Stimulated activated CD4-positive, alpha-beta T cell treated with anti-CD3 and anti-CD28 coated beads, Interleukin-12 subunit alpha, Interleukin-12 subunit beta, amount 100 ng/mL, for 24 hours (primary cell): ENCODE measurements around the gene PGAM2.

Experiments used
- DNase-seq, 2 experiments: peaks; one replicate each; pipeline ENCODE4 v3.0.0-alpha.2; 2020; ENCODE audit warnings: low read depth in 2 of 2

PGAM2 gene

DNA sequence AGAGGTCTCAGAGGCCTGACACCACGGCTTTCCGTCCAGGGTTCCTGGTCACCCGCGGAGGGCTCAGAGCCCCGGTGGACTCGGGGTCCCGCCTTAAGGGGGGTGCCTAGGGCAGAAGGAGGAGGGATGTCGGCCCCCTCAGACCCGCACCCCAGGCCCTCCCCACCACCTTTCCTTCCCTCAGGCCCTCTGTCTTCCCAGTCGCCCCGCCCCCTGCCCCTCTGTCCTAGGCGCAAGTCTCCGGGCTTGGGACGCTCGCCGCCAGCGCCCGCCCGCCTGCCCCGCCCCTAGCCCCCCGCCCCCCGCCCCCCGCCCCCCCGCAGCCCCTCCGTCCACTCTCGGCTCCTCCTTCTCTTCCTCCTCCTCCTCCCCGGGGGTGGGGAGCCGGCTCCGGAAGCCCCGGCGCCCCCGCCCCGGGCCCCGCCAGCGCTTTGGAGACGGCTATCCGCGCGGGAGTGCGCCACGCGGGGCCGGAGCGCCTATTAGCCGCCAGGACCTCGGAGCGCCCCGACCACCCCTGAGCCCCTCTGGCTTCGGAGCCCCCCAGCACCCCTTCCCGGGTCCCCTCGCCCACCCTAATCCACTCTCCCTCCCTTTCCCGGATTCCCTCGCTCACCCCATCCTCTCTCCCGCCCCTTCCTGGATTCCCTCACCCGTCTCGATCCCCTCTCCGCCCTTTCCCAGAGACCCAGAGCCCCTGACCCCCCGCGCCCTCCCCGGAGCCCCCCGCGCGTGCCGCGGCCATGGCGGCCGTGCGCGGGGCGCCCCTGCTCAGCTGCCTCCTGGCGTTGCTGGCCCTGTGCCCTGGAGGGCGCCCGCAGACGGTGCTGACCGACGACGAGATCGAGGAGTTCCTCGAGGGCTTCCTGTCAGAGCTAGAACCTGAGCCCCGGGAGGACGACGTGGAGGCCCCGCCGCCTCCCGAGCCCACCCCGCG lies 38.8 kb upstream of the PGAM2 start, which contains the start of gene AEBP1:
Gene AEBP1 (plus strand): TSS at position 423 of the 937 bp plus-strand sequence. CDS start 321 bp downstream, at position 744.
- no peak for DNase-seq

DNA sequence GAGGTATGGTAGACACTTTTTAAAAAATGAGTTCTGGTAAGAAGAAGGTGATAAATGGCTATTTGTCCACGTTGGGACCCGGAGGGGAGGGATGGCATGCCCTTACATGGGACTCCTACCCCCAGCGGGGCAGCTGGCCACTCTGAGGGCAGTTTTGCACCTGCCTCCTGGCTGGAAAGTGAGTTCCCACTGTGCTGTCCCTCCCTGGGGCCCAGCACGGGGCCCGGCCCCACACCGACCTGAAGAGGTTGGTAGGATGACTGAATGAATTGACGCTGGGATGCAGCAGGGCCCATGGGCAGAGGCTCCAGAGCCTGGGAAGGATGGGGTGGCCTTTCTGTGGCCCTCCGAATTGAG lies 38.2 kb upstream of the PGAM2 start:
- DNase-seq = no peak

DNA sequence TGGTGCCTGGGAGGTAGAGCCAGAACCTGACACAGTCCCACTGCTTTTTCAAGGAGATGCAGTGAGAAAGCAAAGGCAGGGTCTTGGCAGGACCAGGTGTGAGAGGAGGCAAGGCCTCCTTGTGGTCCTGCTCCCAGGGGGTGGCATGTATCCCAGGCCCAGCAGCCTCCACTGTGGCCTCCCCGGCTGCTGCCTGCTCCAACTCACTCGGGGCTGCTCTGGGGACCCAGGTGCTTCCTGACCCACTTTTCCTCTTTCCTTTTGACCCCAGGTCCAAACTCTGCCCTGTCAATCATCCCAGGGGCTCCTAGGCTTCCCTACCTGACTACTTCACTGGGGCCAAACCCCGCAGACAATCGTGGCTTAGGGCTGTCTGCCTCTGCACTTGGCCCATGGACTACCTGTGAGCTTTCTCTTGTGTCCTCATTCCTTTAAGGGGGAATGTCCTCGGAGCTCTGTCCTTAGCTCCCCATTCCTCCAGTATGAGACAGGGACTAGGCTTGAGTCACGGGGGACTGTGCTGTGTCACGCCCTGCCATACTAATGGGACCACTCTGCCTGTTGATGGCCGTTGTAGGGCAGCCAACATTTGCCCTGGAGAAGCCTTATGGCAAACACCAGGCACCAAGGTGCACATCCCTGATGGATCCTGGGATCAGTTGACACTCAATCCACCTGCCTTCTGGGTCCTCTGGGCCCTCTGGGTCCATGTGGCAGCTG lies 37.6 kb upstream of the PGAM2 start:
- DNase-seq = no peak

DNA sequence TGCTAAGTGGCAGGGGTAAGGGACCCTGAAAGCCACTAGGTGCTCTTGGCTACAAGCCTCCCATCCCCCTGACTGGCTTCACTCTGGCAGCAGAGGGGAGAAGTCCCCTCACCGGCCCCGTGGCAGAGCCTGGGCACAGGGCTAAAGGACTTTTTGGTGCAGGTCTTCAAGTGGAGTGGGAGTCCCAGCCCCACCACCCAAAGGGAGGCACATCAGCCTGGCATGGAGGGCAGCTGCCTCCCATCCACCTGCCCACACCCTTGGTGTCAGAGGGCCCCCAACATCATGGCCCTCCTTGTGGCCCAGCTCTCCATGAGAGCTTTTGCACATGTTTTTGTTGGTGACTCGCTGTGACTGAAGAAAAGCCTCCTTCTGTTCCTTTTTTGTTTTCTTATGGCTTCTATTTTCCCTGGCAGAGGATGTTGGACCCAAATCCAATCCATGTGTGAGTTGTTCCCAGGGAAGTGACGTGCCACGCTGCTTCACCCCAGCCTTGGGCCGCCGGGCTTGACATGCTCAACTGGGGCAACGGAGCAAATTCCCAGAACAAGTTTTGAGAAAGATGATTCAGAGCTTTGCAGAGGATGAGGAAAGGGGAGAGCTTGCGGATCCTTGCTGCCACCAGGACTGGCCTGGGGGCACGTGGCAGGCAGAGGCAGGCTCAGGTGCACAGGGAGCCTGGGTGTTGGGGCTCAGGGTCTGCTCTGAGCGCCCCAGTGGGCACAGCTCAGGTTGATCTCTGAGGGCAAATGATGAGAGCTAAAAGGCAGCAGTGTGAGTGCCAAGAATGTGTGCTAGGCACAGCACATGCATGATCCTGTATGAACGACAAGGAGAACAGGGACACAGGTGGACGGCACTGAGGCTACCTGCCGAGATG lies 36.8 kb upstream of the PGAM2 start:
- no peak for DNase-seq

DNA sequence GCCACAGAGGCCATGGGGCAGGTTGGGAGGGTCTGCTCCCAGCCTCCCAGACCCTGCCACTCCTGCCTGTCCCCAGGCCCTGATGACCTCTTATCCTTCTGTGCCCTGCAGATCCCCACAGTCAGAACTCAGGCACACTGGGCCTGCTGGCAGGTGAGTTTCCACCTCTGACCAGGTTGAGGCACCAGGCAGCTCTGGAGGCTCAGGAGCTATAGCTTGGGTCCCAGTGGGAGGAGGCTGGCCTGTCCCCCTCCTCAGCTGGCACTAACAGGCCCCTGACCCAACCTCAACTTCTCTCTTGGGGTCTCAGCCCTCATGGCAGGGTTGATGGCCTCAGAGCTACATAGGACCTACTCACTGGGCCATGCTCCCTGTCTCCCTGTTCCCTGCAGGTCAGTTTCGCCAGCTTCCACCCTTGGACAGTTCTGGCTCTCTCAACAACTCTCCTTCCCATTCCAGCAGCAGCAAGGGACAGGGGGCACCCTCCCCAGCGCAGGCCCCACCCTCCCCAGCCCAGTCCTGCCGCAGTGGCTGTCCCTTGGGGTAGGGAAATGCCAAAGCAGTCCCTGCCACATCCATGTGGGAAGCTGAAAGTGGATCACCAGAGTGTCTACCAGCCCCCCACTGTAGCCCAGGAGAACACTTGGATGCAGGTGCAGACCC lies 36.1 kb upstream of the PGAM2 start:
- DNase-seq = no peak

DNA sequence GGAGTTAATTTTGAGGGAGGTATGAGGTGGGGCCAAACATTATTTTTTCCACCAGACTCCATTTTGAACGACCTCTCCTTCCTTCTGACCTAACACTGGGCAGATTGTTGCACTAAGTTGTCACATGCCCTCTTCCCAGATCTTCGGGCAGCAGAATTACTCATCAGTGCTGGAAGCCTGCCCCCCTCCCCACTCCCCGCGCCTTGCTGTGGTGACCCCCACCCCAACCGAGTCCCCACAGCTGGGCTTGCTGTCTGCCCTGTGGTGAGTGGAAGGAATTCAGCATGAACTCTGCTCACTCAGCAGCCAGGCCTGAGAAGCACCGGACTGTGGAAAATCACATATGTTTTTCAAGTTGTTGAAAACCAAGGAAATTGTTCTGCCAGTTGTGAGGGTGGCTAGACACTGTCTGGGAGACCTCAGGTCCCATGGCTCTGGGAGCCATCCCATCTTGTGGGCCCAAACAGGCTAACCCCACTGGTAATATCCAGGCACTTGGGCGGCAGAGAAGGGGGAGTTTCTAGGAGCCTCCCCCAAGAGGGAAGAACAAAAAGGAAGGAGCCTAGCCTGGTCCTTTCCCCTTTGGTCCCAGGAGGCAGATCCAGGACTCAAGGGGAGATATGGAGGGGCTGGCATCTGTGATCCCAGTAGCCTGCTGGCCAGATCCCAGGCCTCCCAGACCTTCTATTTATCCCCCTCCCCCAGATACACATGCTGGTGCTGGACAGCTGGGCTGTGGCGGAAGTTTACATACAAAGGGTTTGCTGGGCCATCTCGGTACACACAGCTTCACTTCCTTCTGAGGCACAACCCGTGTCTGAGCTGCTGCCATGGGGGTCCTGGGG lies 35.3 kb upstream of the PGAM2 start:
- DNase-seq = no peak

DNA sequence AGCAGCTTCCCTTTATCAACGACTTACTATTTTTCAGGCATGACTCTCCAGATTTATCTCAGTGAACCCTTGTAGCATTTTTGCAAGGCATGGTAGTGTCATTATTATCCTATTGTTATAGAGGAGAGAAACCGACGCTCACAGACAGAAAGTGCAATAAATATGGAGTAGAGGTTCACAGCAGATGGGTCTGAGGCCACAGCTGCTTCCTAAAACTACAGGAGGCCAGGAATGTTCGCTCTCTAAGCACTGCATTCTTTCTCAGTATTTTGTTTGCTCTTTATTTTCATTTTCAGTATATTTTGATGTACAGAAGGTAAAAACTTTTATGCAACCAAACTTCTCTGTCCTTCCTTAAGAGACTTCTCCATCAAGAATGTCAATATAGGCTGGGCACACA lies 34.3 kb upstream of the PGAM2 start:
- DNase-seq = no peak

DNA sequence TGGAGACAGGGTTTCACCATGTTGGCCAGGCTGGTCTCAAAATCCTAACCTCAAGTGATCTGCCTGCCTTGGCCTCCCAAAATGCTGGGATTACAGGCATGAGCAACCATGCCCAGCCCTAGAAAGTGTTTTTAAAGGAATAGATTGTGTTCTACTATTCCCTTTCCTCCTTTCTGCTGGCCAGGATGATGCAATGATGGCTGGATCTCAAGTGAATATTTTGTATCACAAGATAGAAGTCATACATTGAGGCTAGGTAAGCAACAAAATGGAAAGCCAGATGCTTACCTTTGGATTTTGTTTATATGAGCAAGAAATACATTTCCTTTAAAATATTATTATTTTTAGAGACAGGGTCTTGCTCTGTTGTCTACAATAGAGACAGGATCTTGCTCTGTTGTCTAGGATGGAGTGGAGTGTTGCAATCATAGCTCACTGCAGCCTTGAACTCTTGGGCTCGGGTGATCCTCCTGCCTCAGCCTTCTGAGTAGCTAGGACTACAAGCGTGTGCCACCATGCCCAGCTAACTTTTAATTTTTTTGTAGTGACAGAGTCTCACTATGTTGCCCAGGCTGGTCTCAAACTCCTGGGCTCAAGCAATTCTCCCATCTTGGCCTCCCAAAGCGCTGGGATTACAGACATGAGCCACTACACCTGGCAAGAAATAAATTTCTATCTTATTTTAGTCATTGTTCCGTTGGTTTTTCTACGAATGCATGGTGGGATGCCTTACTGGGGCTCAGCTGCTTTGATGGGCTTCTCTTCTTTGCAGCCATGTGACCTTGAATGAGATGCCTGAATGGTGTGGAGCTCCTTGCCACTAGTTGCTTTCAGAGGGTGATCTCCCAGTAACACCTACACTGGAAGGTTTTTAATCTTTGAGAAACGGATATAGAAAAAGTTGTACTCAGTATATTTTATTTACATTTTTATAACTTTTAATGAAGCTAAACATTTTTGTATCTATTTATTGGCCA lies 33.0 kb upstream of the PGAM2 start:
- DNase-seq = no peak

DNA sequence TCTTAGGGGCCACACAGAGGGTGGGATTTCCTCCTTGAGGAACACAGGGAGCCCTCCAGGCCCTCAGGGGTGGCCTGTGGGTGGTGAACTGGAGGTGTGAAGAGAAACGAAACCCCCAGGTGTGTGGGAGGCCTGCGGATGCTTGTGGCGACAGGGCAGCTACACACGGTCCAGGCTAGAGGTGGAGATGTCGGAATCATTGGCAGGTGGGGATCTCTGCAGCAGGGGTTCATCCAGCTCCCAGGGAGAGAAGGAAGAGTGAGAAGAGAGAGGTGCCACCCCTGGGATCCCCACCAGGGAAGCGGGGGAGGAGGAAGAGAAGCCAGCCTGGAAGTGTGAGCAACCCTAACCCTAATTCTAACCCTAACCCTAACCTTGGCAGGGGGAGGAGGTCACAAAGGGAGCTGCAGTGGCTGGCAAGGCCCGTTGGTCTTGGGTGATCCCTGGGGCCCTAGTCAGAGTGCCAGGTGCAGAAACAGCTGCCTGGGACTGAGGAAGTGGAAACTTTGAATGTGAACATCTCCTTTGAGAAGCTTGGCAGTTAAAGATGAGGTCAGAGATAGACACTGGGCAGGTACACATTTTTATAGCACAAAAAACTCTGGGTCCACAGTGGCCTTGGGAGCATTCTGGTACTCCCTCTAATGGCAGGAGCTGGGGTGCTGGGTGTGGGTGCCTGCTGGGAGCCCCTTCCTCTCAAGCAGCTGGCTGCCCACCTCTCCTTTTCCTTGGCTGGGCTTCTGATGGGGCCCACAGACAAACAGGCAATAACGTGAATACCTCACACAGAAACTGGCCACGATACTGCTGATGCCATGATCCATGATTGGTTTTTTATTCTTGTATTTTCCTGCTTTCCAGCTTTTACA lies 31.9 kb upstream of the PGAM2 start:
- DNase-seq = no peak

DNA sequence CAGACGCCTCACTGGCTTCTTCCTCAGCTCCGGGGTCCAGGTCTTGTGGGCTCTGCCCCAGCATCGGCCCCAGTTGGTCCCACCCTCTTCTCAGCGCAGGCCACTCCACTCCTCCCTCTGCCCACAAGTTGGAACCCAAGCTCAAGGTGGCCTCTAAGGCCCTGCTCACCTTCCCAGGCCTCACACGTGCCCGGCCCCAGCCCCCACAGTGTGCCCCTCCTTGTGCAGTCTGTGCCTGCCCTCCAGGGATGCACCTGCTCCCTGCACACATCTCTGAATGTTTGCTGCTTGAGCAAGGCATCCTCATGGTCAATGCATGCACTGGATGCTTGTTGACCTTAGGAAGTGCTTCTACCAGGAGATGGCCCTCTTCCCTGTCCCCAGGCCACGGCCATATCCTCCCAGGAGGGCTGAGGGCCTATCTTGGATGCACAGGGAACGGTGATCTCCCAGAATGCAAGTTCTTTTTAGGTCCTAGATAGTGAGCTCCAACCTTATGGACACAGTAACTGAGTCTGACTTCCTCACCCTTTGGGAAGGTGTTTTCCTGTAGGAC lies 31.0 kb upstream of the PGAM2 start:
- no peak for DNase-seq

DNA sequence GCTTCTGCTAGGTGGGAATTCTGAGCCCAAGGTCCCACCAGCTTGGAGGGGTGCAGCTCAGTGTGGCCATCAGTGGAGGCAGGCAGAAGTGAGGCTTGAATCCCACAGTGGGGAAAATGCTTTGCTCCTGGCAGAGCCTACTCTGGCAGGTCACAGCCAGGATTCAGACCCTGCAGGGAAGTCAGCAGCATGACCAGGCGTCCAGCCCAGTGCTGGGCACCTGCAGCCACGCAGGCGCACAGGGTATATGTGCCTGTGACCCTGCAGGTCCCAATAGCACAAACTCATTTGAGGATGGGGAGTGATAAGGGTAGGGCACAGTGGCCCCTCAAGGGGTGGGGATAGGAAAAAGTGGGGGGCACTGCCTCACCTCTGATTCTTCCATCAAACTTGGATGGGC lies 30.4 kb upstream of the PGAM2 start:
- DNase-seq = no peak

DNA sequence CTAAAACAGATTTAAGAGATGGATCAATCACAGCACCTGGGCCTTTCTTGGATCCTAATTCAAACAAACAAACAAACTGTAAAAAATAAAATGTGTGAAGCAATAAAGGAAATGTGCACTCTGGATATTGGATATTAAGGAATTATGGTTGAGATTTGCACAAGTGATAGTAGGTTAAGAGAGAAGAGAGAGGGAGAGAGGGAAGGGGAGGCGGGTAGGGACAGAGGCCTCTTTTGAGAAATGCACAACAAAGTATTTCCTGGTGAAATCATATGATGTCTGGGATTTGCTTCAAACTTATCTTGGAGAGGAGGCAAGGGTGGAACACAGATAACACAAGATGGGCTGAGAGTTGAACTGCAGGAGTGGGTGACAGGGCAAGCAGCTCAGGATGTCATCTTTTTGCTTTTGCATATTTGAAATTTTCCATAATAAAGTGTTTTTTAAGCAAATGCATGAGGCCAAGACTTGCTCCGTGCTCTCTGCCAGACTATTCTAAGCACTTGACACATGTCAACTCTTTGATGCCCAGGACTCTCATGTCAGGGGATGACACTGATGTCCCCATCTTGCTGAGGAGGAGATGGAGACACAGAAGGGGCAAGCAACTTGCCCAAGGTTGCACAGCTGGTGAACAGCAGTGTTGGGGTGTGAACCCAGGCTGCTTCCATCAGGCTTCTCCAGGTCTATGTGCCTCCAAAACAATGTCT lies 29.7 kb upstream of the PGAM2 start:
- DNase-seq = no peak

DNA sequence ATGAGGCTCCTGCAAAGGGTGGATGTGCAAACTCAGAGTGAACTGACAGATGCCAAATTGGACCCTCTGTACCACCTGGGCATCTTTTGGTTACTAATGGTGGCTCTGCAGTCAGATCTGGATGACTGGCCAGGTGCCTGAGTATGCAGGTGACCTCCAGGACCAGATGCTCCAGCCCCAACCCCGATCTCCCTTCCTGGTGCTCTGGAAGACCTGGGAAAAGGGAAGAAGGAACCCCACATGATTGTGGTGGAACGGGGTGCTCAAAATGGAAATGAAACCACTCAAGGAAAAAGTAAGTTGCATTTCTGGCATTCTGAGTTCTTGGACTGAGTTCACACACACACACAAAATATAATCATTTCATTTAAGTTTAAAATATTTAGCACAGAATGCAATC lies 29.0 kb upstream of the PGAM2 start:
- DNase-seq = no peak

DNA sequence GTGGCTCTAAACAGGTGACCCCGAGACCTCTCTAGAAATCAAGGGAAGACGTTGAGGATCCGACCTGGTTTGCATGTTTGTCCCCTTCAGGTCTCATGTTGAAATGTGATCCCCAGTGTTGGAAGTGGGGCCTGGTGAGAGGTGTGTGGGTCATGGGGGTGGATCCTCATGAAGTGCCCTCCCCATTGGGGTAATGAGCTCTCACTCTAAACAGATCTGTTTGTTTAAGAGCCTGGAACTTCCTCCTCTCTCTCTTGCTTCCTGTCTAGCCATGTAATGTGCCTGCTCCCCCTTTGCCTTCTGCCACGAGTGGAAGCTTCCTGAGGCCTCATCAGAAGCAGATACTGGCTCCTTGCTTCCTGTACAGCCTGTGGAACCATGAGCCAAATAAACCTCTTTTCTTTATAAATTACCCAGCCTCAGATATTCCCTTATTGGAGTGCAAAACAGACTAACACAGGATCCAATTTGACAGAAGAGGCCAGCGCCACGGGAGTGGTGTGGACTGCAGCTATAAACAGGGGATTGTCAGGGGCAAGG lies 27.8 kb upstream of the PGAM2 start:
- no peak for DNase-seq

DNA sequence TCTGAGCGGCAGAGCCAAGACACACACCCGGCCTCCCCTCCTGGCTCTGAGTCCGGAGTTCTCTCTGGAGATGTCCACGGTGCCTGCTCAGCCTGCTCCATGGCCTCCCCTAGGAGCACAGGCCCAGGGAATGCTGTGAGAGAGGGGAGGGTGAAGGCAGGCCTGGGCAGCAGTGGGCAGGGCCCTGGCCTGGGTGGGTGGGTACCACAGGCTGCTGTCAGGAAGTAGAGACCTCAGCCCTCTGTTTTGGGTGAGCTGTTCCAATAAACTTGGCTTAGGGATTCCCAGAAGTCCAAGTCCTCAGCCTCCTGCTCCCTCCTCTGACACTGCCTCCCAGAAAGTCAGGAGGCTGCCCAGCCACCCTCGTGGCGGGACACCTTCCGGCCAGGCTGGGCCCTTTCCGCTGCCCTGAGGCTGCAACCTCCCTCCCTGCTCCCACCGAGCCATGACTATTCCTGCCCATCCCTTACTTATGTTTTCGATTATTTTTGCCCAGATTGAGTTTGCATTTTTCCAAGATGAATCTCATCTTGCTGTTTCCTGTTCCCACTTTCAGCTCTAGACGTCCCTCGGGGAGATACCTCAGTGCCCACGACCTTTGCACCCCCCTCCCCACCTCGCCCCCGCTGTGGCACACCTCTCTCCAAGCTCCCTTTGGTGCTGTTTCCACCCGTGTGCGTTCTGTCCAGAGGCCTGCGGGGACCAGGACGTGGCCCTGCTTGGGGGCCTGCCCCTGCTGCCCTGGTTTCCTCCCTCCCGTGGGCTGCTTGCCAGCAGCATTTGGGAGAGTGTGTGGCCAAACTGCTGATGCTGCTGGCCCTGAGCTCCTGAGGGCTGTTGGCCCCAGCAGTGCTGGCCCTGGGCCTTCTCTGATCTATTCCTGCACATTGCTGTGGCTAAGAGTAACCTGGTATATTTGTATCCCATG lies 22.8 kb upstream of the PGAM2 start:
- DNase-seq = no peak

DNA sequence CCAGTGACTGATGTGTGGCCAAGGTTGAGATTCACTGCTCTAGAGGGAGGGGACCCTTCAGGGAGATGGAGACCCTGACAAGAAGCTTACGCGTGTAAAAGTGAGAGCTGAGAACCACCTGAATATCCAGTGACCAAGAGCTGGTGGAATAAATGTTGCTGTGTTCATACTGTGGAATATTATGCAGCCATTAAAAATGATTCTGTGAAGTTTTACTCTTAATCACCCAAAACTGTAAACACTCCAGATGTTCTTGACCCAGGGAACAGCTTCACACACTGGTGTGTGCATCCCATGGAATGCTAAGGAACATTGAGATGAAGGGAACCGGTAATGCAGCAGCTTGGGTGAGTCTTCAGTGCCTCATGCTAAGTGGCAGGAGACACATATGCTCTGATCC lies 21.3 kb upstream of the PGAM2 start:
- no peak for DNase-seq
